ENCODE data around the gene RPL22.

RPL22 gene

GRCh38 chr1:6177681-6178380, 21.6 kb downstream of the RPL22 start:
- no peak overlapping the region for H2BK15ac ChIP-seq (ENCODE audit: low read depth, poor library complexity, severe bottlenecking)
- H3K4ac ChIP-seq (ENCODE audit: low read depth in 1 of 2, low read length in 2 of 2): no peak overlapping the region
- peaks cover 24% of the 10 kb centered on the region for H3K4me1 ChIP-seq (ENCODE audit: control insufficient read depth, insufficient read depth, low read depth, low read length)
- 78% methylated on average over 18 of the region's 18 CpGs for WGBS
- H2BK12ac ChIP-seq (ENCODE audit: low read length in 2 of 2): no peak overlapping the region
- no peak overlapping the region for H2BK120ac ChIP-seq (ENCODE audit: low read depth, low read length)
- peaks cover 6% of the 10 kb centered on the region for H3K9me3 ChIP-seq (ENCODE audit: control insufficient read depth, low read length)
- H3K27ac ChIP-seq (ENCODE audit: low read length, poor library complexity, severe bottlenecking): no peak overlapping the region
- H3K23ac ChIP-seq (ENCODE audit: low read length in 2 of 2): no peak overlapping the region
- H3K18ac ChIP-seq (ENCODE audit: low read depth in 1 of 2, low read length in 2 of 2): no peak overlapping the region
- peaks cover 62 to 65% of the 10 kb centered on the region in 2 experiments for H3K27me3 ChIP-seq (ENCODE audit: control insufficient read depth in 1 of 2, insufficient read depth in 1 of 2, low read length in 2 of 2)
- H4K8ac ChIP-seq (ENCODE audit: low read length): no peak overlapping the region
- DNase-seq: no peak
- H3K36me3 ChIP-seq (ENCODE audit: control insufficient read depth in 1 of 2, insufficient read depth in 2 of 2, low read depth in 1 of 2, low read length in 2 of 2): no peaks in the 10 kb centered on the region
- no peak overlapping the region for H2BK5ac ChIP-seq (ENCODE audit: low read depth, low read length, poor library complexity, severe bottlenecking)
- H4K91ac ChIP-seq (ENCODE audit: low read length): no peak overlapping the region
- no peaks in the 10 kb centered on the region for H3K79me1 ChIP-seq (replicated peaks; ENCODE audit: low read length, poor library complexity, severe bottlenecking)
- H2AFZ ChIP-seq (ENCODE audit: low read depth, low read length): no peak overlapping the region
- H3K9ac ChIP-seq (ENCODE audit: low read length): no peak overlapping the region
- H3K4me3 ChIP-seq (ENCODE audit: insufficient read depth in 1 of 2, low read depth in 1 of 2, low read length in 2 of 2): no peak overlapping the region
- H3K14ac ChIP-seq (ENCODE audit: low read length in 2 of 2): no peak overlapping the region
- no peak overlapping the region for H3K4me2 ChIP-seq (ENCODE audit: low read length, poor library complexity, severe bottlenecking)
- H2AK5ac ChIP-seq (ENCODE audit: low read length, severe bottlenecking): no peak overlapping the region

GRCh38 chr1:6176779-6177178, 22.6 kb downstream of the RPL22 start:
- Histone ChIP-seq H3K27ac (ENCODE audit: low read length, poor library complexity, severe bottlenecking) (no peak overlapping the region), H4K91ac (ENCODE audit: low read length) (no peak overlapping the region), H3K9ac (ENCODE audit: low read length) (no peak overlapping the region), H3K4me3 (ENCODE audit: insufficient read depth in 1 of 2, low read depth in 1 of 2, low read length in 2 of 2) (no peak overlapping the region), H3K4ac (ENCODE audit: low read depth in 1 of 2, low read length in 2 of 2) (no peak overlapping the region), H2BK12ac (ENCODE audit: low read length in 2 of 2) (no peak overlapping the region), H2AFZ (ENCODE audit: low read depth, low read length) (no peak overlapping the region), H3K14ac (ENCODE audit: low read length in 2 of 2) (no peak overlapping the region), H3K23ac (ENCODE audit: low read length in 2 of 2) (no peak overlapping the region), H4K8ac (ENCODE audit: low read length) (no peak overlapping the region), H3K36me3 (ENCODE audit: control insufficient read depth in 1 of 2, insufficient read depth in 2 of 2, low read depth in 1 of 2, low read length in 2 of 2) (no peaks in the 10 kb centered on the region), H2BK5ac (ENCODE audit: low read depth, low read length, poor library complexity, severe bottlenecking) (no peak overlapping the region), H2BK120ac (ENCODE audit: low read depth, low read length) (no peak overlapping the region), H3K4me2 (ENCODE audit: low read length, poor library complexity, severe bottlenecking) (no peak overlapping the region), H3K27me3 (ENCODE audit: control insufficient read depth in 1 of 2, insufficient read depth in 1 of 2, low read length in 2 of 2) (peaks cover 64 to 73% of the 10 kb centered on the region in 2 experiments), H2AK5ac (ENCODE audit: low read length, severe bottlenecking) (no peak overlapping the region), H3K18ac (ENCODE audit: low read depth in 1 of 2, low read length in 2 of 2) (no peak overlapping the region), H3K4me1 (ENCODE audit: control insufficient read depth, insufficient read depth, low read depth, low read length) (peaks cover 24% of the 10 kb centered on the region), H3K79me1 (replicated peaks; ENCODE audit: low read length, poor library complexity, severe bottlenecking) (no peaks in the 10 kb centered on the region), H2BK15ac (ENCODE audit: low read depth, poor library complexity, severe bottlenecking) (no peak overlapping the region), H3K9me3 (ENCODE audit: control insufficient read depth, low read length) (peaks cover 6% of the 10 kb centered on the region)
- no peak for DNase-seq
- WGBS: 69% methylated on average over 4 of the region's 5 CpGs

GRCh38 chr1:6175411-6175828, 24.0 kb downstream of the RPL22 start:
- H2BK12ac ChIP-seq (ENCODE audit: low read length in 2 of 2): no peak overlapping the region
- no peak overlapping the region for H3K18ac ChIP-seq (ENCODE audit: low read depth in 1 of 2, low read length in 2 of 2)
- 93% methylated on average over 6 of the region's 6 CpGs for WGBS

GRCh38 chr1:6174621-6175410, 24.6 kb downstream of the RPL22 start:
- WGBS: 93% methylated on average over 5 of the region's 5 CpGs
- H3K36me3 ChIP-seq (ENCODE audit: control insufficient read depth in 1 of 2, insufficient read depth in 2 of 2, low read depth in 1 of 2, low read length in 2 of 2): no peaks in the 10 kb centered on the region
- no peak overlapping the region for H3K18ac ChIP-seq (ENCODE audit: low read depth in 1 of 2, low read length in 2 of 2)
- DNase-seq: no peak
- H2BK120ac ChIP-seq (ENCODE audit: low read depth, low read length): no peak overlapping the region
- H2AFZ ChIP-seq (ENCODE audit: low read depth, low read length): no peak overlapping the region
- H2AK5ac ChIP-seq (ENCODE audit: low read length, severe bottlenecking): no peak overlapping the region
- no peak overlapping the region for H3K4ac ChIP-seq (ENCODE audit: low read depth in 1 of 2, low read length in 2 of 2)
- H3K14ac ChIP-seq (ENCODE audit: low read length in 2 of 2): no peak overlapping the region
- H3K27ac ChIP-seq (ENCODE audit: low read length, poor library complexity, severe bottlenecking): no peak overlapping the region
- H2BK15ac ChIP-seq (ENCODE audit: low read depth, poor library complexity, severe bottlenecking): no peak overlapping the region
- H2BK12ac ChIP-seq (ENCODE audit: low read length in 2 of 2): no peak overlapping the region
- no peak overlapping the region for H3K23ac ChIP-seq (ENCODE audit: low read length in 2 of 2)
- H3K79me1 ChIP-seq (replicated peaks; ENCODE audit: low read length, poor library complexity, severe bottlenecking): no peaks in the 10 kb centered on the region
- H4K91ac ChIP-seq (ENCODE audit: low read length): no peak overlapping the region
- peaks cover 6% of the 10 kb centered on the region for H3K9me3 ChIP-seq (ENCODE audit: control insufficient read depth, low read length)
- no peak overlapping the region for H3K4me2 ChIP-seq (ENCODE audit: low read length, poor library complexity, severe bottlenecking)
- H3K4me3 ChIP-seq (ENCODE audit: insufficient read depth in 1 of 2, low read depth in 1 of 2, low read length in 2 of 2): no peak overlapping the region
- no peak overlapping the region for H3K9ac ChIP-seq (ENCODE audit: low read length)
- H3K4me1 ChIP-seq (ENCODE audit: control insufficient read depth, insufficient read depth, low read depth, low read length): peaks cover 10% of the 10 kb centered on the region
- H4K8ac ChIP-seq (ENCODE audit: low read length): no peak overlapping the region
- H3K27me3 ChIP-seq (ENCODE audit: control insufficient read depth in 1 of 2, insufficient read depth in 1 of 2, low read length in 2 of 2): peaks cover 59 to 83% of the 10 kb centered on the region in 2 experiments
- no peak overlapping the region for H2BK5ac ChIP-seq (ENCODE audit: low read depth, low read length, poor library complexity, severe bottlenecking)

More at GRCh38 chr1:6175411-6175828, 24.0 kb downstream of the RPL22 start:
- no peak overlapping the region for H3K9ac ChIP-seq (ENCODE audit: low read length)
- no peak overlapping the region for H3K27ac ChIP-seq (ENCODE audit: low read length, poor library complexity, severe bottlenecking)
- H4K91ac ChIP-seq (ENCODE audit: low read length): no peak overlapping the region
- H2BK120ac ChIP-seq (ENCODE audit: low read depth, low read length): no peak overlapping the region
- H4K8ac ChIP-seq (ENCODE audit: low read length): no peak overlapping the region
- H2BK15ac ChIP-seq (ENCODE audit: low read depth, poor library complexity, severe bottlenecking): no peak overlapping the region
- H2AK5ac ChIP-seq (ENCODE audit: low read length, severe bottlenecking): no peak overlapping the region
- H3K23ac ChIP-seq (ENCODE audit: low read length in 2 of 2): no peak overlapping the region
- H3K4me2 ChIP-seq (ENCODE audit: low read length, poor library complexity, severe bottlenecking): no peak overlapping the region
- H2BK5ac ChIP-seq (ENCODE audit: low read depth, low read length, poor library complexity, severe bottlenecking): no peak overlapping the region
- H3K4me1 ChIP-seq (ENCODE audit: control insufficient read depth, insufficient read depth, low read depth, low read length): peaks cover 16% of the 10 kb centered on the region
- H3K9me3 ChIP-seq (ENCODE audit: control insufficient read depth, low read length): peaks cover 6% of the 10 kb centered on the region
- no peak overlapping the region for H3K4me3 ChIP-seq (ENCODE audit: insufficient read depth in 1 of 2, low read depth in 1 of 2, low read length in 2 of 2)
- H2AFZ ChIP-seq (ENCODE audit: low read depth, low read length): no peak overlapping the region
- H3K79me1 ChIP-seq (replicated peaks; ENCODE audit: low read length, poor library complexity, severe bottlenecking): no peaks in the 10 kb centered on the region
- H3K27me3 ChIP-seq (ENCODE audit: control insufficient read depth in 1 of 2, insufficient read depth in 1 of 2, low read length in 2 of 2): peaks cover 59 to 79% of the 10 kb centered on the region in 2 experiments
- DNase-seq: no peak
- H3K4ac ChIP-seq (ENCODE audit: low read depth in 1 of 2, low read length in 2 of 2): no peak overlapping the region
- H3K14ac ChIP-seq (ENCODE audit: low read length in 2 of 2): no peak overlapping the region
- H3K36me3 ChIP-seq (ENCODE audit: control insufficient read depth in 1 of 2, insufficient read depth in 2 of 2, low read depth in 1 of 2, low read length in 2 of 2): no peaks in the 10 kb centered on the region

All from mesenchymal stem cell (in vitro differentiated cells and primary cell).